IPS DF 6.9 (cell line): ENCODE data around the gene TMIGD3.

Source experiments
- DNase-seq: peaks from one replicate; pipeline ENCODE4 v3.0.0-alpha.2; 2013; ENCODE audit warnings: low read depth, low spot score
- H3K27ac ChIP-seq: one replicate; pipeline ENCODE4 v1.5.1; 2013; ENCODE audit warnings: low read length, control low read depth
- H3K27me3 ChIP-seq: 2 replicates; pipeline ENCODE4 v1.6.1; 2013; ENCODE audit warnings: mild to moderate bottlenecking, low read length; ENCODE audit not compliant: control insufficient read depth, insufficient read depth
- H3K36me3 ChIP-seq: 2 replicates; pipeline ENCODE4 v1.6.1; 2013; ENCODE audit warnings: low read length; ENCODE audit not compliant: control insufficient read depth, insufficient read depth
- H3K4me1 ChIP-seq: 2 replicates; pipeline ENCODE4 v1.6.1; 2013; ENCODE audit warnings: low read length; ENCODE audit not compliant: control insufficient read depth, insufficient read depth
- H3K4me3 ChIP-seq: 2 replicates; pipeline ENCODE4 v1.5.1; 2013; ENCODE audit warnings: mild to moderate bottlenecking, low read length
- H3K9me3 ChIP-seq: 2 replicates; pipeline ENCODE4 v1.6.1; 2013; ENCODE audit warnings: low read length, inconsistent platforms; ENCODE audit not compliant: control insufficient read depth, insufficient read depth
- WGBS: extraction: QIAGEN DNeasy Blood & Tissue Kit; methylation state at CpG from one replicate; pipeline ENCODE4 v1.1.7; 2013; ENCODE audit warnings: mixed read lengths, missing lambda C conversion rate; ENCODE audit not compliant: insufficient read length, insufficient coverage; 5-methylcytosine and 5-hydroxymethylcytosine counted together

The TMIGD3 gene

GRCh38 chr1:111465754-111466153 lies 37.7 kb downstream of the TMIGD3 start:
- Histone ChIP-seq H3K4me1 (no peaks in the 10 kb centered on the region), H3K27me3 (no peaks in the 10 kb centered on the region), H3K9me3 (no peaks in the 10 kb centered on the region), H3K27ac (no peak overlapping the region), H3K36me3 (no peaks in the 10 kb centered on the region; the same call in 1 of the 2 replicates), H3K4me3 (no peak overlapping the region)
- no CpG with 5 or more reads among the region's 2 CpGs for WGBS
- DNase-seq, result no peak

DNA sequence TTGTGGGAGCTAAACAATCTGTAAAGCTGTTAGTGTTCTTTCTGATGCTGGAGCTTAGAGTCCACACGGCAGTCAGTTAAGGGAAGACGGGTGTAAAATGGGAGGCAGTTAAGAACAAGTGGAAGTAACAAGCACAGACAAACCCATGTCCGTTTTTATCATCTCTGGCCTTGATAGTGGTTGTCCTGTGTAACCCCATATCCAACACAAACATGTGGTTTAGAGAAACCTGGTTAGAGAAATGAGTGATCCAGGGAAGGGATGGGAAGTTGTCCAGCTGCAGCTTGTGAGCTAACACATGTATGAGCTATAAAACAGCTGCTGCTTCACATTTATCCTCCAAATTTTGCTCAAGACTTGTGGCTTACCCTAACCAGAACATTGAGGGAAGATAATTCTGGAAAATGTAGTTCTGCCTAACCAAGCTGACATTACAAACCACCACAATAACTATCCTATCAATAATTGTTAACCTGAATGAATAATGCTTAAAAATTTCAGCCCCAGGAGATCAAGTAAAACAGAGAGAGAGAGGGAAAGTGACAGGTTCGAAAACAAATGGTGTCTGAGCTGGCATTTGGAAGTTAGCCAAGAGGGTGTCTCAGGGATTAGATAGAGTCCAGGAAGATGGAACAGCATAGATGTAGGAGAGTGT lies 40.3 kb downstream of the TMIGD3 start:
- Histone ChIP-seq H3K9me3 (no peaks in the 10 kb centered on the region), H3K36me3 (peaks cover 3% of the 10 kb centered on the region; the same call in 1 of the 2 replicates), H3K27ac (no peak overlapping the region), H3K27me3 (no peaks in the 10 kb centered on the region), H3K4me3 (no peak overlapping the region), H3K4me1 (no peaks in the 10 kb centered on the region)
- WGBS, result no CpG with 5 or more reads among the region's 4 CpGs
- no peak for DNase-seq

DNA sequence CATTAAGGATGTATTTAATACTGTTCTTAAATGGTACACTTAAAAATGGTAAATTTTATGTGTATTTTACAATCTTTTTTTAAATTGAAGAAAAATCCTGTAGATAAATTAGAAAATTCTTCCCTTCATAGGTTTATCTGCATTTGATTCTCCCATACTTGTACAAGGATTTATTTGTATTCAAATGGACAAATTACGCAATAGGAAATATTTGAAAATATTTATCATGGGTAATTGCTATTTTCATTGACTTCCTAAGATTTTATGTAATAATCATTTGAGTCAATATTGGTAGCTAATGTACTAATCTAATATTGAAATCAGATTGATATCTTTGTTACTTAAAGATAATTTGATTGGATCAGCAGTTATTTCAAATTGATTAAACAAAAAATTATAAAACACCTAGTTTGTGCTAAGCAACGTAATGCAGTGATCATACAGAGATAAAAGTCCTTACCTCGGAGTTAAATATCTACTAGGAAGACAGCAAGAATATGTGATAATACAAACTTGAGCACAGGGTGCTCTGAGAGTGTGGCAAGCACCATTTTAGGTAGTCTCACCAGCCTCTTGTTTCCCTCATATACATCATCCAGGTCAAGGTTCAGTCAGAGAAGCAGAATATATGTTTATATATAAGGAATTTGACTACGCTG lies 40.9 kb downstream of the TMIGD3 start:
- no peaks in the 10 kb centered on the region for H3K4me1 ChIP-seq
- no peak overlapping the region for H3K27ac ChIP-seq
- no peaks in the 10 kb centered on the region for H3K9me3 ChIP-seq
- no peak for DNase-seq
- no peak overlapping the region for H3K4me3 ChIP-seq
- peaks cover 3% of the 10 kb centered on the region; the same call in 1 of the 2 replicates for H3K36me3 ChIP-seq
- H3K27me3 ChIP-seq, result no peaks in the 10 kb centered on the region
- no CpG with 5 or more reads among the region's 4 CpGs for WGBS

- peaks cover 3% of the 10 kb centered on the region; the same call in 1 of the 2 replicates for H3K36me3 ChIP-seq
- no CpG with 5 or more reads among the region's 6 CpGs for WGBS
These were observed 41.7 kb downstream of the TMIGD3 start for GRCh38 chr1:111461765-111462164.

GRCh38 chr1:111455642-111456031 lies 47.8 kb downstream of the TMIGD3 start:
- H3K27me3 ChIP-seq, result no peaks in the 10 kb centered on the region
- no CpG with 5 or more reads among the region's 3 CpGs for WGBS
- H3K4me1 ChIP-seq, result no peaks in the 10 kb centered on the region
- no peak overlapping the region for H3K4me3 ChIP-seq
- no peaks in the 10 kb centered on the region for H3K9me3 ChIP-seq
- no peak overlapping the region for H3K27ac ChIP-seq
- peaks cover 3% of the 10 kb centered on the region; the same call in 1 of the 2 replicates for H3K36me3 ChIP-seq
- no peak for DNase-seq

More at GRCh38 chr1:111461765-111462164, 41.7 kb downstream of the TMIGD3 start:
- no peak overlapping the region for H3K27ac ChIP-seq
- no peaks in the 10 kb centered on the region for H3K27me3 ChIP-seq
- H3K9me3 ChIP-seq, result no peaks in the 10 kb centered on the region
- no peak overlapping the region for H3K4me3 ChIP-seq
- H3K4me1 ChIP-seq, result no peaks in the 10 kb centered on the region
- no peak for DNase-seq

DNA sequence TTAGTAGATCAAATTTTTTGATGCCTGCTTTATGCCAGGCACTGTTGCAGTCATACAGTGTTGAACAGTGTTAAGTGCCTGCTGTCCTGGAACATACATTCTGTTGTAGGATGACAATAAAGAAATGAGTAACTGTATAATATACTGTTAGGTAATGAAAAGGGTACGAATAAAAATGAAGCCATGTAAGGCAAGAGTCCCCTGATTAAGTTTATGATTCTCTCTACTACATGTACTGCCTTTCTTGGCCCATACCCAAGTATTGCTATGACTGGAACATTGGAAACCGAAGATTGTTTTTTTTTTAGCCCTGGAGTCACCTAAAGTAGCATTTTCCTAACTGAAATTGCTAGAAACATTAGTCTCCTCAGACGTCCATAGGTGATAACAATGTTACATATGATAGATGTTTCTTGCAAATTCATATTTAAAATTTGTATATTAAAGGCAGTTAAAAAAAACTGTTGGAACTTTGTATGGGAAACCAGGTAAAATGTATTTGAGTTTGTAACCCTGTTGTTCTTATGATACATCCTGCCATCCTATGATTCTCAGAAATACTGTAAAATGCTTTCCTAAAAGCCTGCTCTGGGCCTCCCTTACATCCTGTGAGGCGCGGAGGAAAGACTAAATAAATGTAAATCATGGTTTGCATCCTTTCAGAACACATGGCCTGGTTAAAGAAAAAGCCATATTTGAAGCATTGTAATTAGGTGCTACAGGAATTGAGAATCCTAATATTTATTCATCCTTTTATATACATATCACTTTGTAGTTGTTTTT lies 48.4 kb downstream of the TMIGD3 start:
- WGBS, result no CpG with 5 or more reads among the region's 5 CpGs
- no peak overlapping the region for H3K4me3 ChIP-seq
- no peaks in the 10 kb centered on the region for H3K4me1 ChIP-seq
- no peak overlapping the region for H3K27ac ChIP-seq
- no peaks in the 10 kb centered on the region for H3K27me3 ChIP-seq
- peaks cover 3% of the 10 kb centered on the region; the same call in 1 of the 2 replicates for H3K36me3 ChIP-seq
- no peaks in the 10 kb centered on the region for H3K9me3 ChIP-seq
- DNase-seq, result no peak

DNA sequence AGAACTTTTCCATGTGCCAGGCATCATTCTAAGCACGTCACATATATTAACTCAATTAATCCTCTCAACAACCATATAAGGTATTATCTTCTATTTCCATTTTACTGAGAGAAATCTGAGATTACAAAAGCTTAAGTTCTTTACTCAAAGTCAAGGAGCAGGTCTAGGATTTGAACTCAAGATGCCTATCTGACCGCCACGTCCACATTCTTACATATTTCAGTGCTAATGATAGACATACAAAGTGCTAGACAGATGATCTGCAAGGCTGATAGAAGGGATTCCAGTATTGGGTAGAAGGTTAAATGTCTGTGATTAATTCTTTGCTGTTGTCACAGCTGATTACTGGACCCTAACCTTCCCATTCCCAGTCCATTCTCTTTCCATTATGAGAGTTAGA lies 49.7 kb downstream of the TMIGD3 start:
- Histone ChIP-seq H3K4me1 (no peaks in the 10 kb centered on the region), H3K9me3 (no peaks in the 10 kb centered on the region), H3K27ac (no peak overlapping the region), H3K4me3 (no peak overlapping the region), H3K36me3 (no peaks in the 10 kb centered on the region; the same call in 1 of the 2 replicates), H3K27me3 (no peaks in the 10 kb centered on the region)
- 100% methylated on average over 1 of the region's 3 CpGs for WGBS
- no peak for DNase-seq

DNA sequence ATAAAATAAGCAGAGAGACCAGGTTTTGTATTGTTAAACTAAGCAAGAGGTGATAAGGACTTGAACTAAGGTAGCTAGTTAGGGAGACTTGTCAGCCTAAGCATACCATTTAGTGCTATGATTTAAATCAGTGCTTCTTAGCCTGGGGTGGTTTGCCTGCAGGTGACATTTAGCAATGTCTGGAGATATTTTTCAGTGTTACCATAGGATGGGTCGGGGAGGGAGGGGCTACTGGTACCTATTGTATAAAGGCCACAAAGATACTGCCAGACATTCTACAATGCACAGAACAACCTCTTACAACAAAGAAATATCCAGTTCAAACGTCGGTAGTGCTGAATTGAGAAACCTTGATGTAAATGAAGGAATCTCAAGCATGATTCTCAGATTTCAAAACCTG lies 50.9 kb downstream of the TMIGD3 start:
- no peak for DNase-seq
- H3K27me3 ChIP-seq, result no peaks in the 10 kb centered on the region
- H3K27ac ChIP-seq, result no peak overlapping the region
- H3K4me3 ChIP-seq, result no peak overlapping the region
- H3K36me3 ChIP-seq, result no peaks in the 10 kb centered on the region; the same call in 1 of the 2 replicates
- H3K9me3 ChIP-seq, result no peaks in the 10 kb centered on the region
- no peaks in the 10 kb centered on the region for H3K4me1 ChIP-seq
- WGBS, result no CpG with 5 or more reads among the region's 3 CpGs

DNA sequence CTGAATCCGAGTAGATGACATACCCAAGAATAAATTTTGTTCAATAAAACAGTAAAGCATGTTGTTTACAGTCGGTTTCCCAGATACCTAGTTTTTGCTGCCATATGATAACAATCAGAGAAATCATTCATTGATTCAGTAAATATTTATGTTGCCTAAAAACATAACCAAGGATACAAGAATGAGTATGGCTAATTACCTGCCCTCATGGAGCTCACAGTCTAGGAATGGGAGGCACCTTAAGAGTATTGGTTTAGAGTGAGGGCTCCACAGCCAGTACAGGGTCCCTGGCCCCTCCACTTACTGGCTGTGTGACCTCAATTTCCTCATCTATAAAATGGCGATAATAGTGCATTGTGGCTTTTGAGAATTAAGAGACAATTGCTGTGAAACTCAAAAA lies 53.2 kb downstream of the TMIGD3 start:
- no CpG with 5 or more reads among the region's 3 CpGs for WGBS
- Histone ChIP-seq H3K27me3 (no peaks in the 10 kb centered on the region), H3K4me1 (no peaks in the 10 kb centered on the region), H3K36me3 (no peaks in the 10 kb centered on the region), H3K9me3 (no peaks in the 10 kb centered on the region), H3K4me3 (peak overlapping the region; percentile 97; the same call in 1 of the 2 replicates), H3K27ac (no peak overlapping the region)
- DNase-seq, result no peak

DNA sequence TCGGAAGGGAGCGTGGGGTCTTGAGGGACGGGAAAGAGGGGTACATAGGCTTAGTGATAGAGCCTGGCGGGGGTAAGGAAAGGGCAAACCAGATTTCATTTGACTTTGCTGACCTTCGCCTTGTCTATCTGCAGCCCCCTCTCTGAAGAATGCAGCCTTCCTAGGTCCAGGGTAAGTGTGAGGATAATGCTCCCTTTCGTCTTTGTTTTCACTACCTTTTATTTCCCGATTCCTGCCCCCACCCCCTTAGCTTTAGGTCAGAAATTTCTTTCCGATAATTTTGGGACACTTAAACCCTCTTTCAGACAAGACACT lies 53.8 kb downstream of the TMIGD3 start:
- peak overlapping the region; percentile 97 for H3K4me3 ChIP-seq
- no CpG with 5 or more reads among the region's 8 CpGs for WGBS
- no peak for DNase-seq
- H3K4me1 ChIP-seq, result no peaks in the 10 kb centered on the region
- no peaks in the 10 kb centered on the region for H3K9me3 ChIP-seq
- no peaks in the 10 kb centered on the region for H3K36me3 ChIP-seq
- no peaks in the 10 kb centered on the region for H3K27me3 ChIP-seq
- H3K27ac ChIP-seq, result no peak overlapping the region
